ENCODE data around the gene MAP6. TPM values are rescaled to one million over a fixed set of nuclear protein-coding genes. Genes with fewer than 3 reads are reported as not detected.
A peak's percentile ranks its signal among the peaks of the same experiment; 100 is the strongest.

Gene MAP6
- total and polyA plus RNA-seq, 2 of the 13 experiments (the other 11 are each of a cell fraction or from before 2014, with no cell fraction given), result 0.04 TPM; not detected in 1

DNA sequence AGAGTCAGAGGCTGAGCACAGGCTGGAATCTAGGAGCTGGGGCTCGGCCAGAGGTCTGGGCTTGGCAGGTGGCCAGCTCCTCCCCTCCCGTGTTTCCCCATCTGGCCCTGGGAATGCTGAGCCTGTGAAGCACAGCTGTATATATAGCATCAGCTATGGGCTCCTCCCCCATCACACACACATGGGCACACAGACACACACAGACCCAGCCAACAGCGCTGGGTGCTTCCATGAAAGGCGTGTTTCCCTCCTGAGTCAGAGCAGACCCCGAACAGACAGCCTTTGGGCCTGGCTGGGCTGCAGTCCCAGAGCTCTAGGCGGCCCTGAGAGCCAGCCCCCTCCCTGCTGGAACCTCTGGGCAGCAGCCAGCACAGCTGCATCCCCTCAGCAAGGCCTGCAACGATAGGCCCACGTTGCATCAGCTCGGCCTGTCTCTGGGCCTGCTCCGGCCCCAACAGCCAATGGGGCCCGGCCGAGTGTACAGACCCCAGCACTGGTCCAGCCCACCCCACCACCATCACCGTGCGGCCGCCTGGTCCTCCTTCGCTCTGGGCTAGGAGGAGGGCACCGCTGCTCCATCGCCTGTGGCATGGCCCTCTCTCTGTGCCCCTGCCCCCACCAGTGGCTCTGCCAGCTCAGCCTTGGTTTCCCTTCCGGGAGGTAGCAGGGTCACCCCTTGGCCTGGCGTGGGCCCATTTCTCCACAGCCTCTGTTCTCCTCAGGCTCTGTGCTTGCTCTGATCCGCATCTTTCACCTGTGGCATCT is 114.4 kb downstream of the MAP6 start (continued):
- no peak for TF ChIP-seq ZSCAN20 (CRISPR knock-in tag; IDR thresholded peaks at IDR 0.05; ENCODE audit: borderline replicate concordance)
- TF ChIP-seq NFYC (CRISPR knock-in tag; IDR thresholded peaks at IDR 0.05), result peak; percentile 57; the same call in 1 of the 2 replicates
- TF ChIP-seq, protein P1, sequence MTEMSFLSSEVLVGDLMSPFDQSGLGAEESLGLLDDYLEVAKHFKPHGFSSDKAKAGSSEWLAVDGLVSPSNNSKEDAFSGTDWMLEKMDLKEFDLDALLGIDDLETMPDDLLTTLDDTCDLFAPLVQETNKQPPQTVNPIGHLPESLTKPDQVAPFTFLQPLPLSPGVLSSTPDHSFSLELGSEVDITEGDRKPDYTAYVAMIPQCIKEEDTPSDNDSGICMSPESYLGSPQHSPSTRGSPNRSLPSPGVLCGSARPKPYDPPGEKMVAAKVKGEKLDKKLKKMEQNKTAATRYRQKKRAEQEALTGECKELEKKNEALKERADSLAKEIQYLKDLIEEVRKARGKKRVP (CRISPR knock-in tag; IDR thresholded peaks at IDR 0.05), result peak in 1 of 2 experiments; percentile 100; a peak in 2 of 4 replicates
- TF ChIP-seq, protein P2, sequence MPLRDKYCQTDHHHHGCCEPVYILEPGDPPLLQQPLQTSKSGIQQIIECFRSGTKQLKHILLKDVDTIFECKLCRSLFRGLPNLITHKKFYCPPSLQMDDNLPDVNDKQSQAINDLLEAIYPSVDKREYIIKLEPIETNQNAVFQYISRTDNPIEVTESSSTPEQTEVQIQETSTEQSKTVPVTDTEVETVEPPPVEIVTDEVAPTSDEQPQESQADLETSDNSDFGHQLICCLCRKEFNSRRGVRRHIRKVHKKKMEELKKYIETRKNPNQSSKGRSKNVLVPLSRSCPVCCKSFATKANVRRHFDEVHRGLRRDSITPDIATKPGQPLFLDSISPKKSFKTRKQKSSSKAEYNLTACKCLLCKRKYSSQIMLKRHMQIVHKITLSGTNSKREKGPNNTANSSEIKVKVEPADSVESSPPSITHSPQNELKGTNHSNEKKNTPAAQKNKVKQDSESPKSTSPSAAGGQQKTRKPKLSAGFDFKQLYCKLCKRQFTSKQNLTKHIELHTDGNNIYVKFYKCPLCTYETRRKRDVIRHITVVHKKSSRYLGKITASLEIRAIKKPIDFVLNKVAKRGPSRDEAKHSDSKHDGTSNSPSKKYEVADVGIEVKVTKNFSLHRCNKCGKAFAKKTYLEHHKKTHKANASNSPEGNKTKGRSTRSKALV (CRISPR knock-in tag; IDR thresholded peaks at IDR 0.05), result no peak
- TF ChIP-seq KLF16 (CRISPR knock-in tag; IDR thresholded peaks at IDR 0.05), result peak in 1 of 2 experiments; percentile 68; a peak in 1 of 4 replicates
- no peak for TF ChIP-seq DMAP1 (CRISPR knock-in tag; IDR thresholded peaks at IDR 0.05)
- TF ChIP-seq CEBPG (CRISPR knock-in tag; IDR thresholded peaks at IDR 0.05), result peak; percentile 89
- TF ChIP-seq SAP130 (CRISPR knock-in tag; IDR thresholded peaks at IDR 0.05; ENCODE audit: low read depth), result peak; percentile 16; the same call in 1 of the 2 replicates
- TF ChIP-seq ZNF350 (CRISPR knock-in tag; IDR thresholded peaks at IDR 0.05; ENCODE audit: borderline replicate concordance, low read depth), result peak; percentile 24; the same call in 1 of the 2 replicates
- TF ChIP-seq EED (CRISPR knock-in tag; IDR thresholded peaks at IDR 0.05), result no peak; the same call in 1 of the 2 replicates
- TF ChIP-seq FOSL2 (CRISPR knock-in tag; IDR thresholded peaks at IDR 0.05), result peak; percentile 77
